Hepatocyte (in vitro differentiated cells): ENCODE data around the gene ZNF446.
"Not testable (repeated sequence)": the region's sequence is repeated elsewhere in the genome, so short reads cannot be mapped to it uniquely, and the experiment has no call there.

Source experiments
- EZH2 ChIP-seq: fragments of 200-600 bp; sonication (generic); IDR thresholded peaks from 2 replicates; pipeline ENCODE4 v1.6.1; 2016; ENCODE audit warnings: antibody characterized with exemption, mild to moderate bottlenecking, borderline replicate concordance
- TF ChIP-seq, protein P1 (sequence below): fragments of 200-600 bp; sonication (generic); IDR thresholded peaks from 2 replicates; pipeline ENCODE4 v1.5.1; 2016; ENCODE audit warnings: antibody characterized with exemption, mild to moderate bottlenecking; ENCODE audit not compliant: poor library complexity

DNA sequence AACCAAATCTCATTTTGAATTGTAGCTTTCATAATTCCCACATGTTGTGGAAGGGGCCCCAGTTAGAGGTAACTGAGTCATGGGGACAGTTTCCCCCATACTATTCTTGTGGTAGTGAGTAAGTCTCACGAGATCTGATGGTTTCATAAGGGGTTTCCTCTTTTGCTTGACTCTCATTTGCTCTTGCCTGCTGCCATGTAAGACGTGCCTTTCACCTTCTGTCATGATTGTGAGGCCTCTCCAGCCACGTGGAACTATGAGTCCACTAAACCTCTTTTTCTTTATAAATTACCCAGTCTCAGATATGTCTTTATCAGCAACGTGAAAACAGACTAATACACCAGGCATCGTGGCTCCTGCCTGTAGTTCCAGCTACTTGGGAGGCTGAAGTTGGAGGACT lies 26.2 kb upstream of the ZNF446 start:
- TF ChIP-seq, protein P1, sequence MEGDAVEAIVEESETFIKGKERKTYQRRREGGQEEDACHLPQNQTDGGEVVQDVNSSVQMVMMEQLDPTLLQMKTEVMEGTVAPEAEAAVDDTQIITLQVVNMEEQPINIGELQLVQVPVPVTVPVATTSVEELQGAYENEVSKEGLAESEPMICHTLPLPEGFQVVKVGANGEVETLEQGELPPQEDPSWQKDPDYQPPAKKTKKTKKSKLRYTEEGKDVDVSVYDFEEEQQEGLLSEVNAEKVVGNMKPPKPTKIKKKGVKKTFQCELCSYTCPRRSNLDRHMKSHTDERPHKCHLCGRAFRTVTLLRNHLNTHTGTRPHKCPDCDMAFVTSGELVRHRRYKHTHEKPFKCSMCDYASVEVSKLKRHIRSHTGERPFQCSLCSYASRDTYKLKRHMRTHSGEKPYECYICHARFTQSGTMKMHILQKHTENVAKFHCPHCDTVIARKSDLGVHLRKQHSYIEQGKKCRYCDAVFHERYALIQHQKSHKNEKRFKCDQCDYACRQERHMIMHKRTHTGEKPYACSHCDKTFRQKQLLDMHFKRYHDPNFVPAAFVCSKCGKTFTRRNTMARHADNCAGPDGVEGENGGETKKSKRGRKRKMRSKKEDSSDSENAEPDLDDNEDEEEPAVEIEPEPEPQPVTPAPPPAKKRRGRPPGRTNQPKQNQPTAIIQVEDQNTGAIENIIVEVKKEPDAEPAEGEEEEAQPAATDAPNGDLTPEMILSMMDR, result not testable (repeated sequence)
- not testable (repeated sequence) for TF ChIP-seq EZH2
